Left ventricle myocardium superior (tissue), 1 donor: Measurements from ENCODE around the gene CMIP. TPM values are rescaled to one million over a fixed set of nuclear protein-coding genes. Genes with fewer than 3 reads are reported as not detected.
A peak's percentile ranks its signal among the peaks of the same experiment; 100 is the strongest.

Experiments
- ATAC-seq: fragments of 200-7000 bp; cut with Tn5 transposase; one replicate; pipeline ENCODE4 v1.9.1; 2020; ENCODE audit warnings: mild to moderate bottlenecking, moderate library complexity
- DNase-seq: peaks from one replicate; pipeline ENCODE4 v3.0.0-alpha.2; 2020
- intact Hi-C: fragments of 100-400 bp; cut with micrococcal nuclease; formaldehyde crosslinking; loops from one replicate; pipeline ENCODE4 v1.11.0; 2022
- total RNA-seq: library from RNA; stranded (reverse); fragmentation: NEBNext Ultra II Directional; extraction: Animal tissue kit (Norgen Biotek cat#: 25700); gene quantifications from one replicate; pipeline ENCODE4 v1.2.1, GENCODE V29; 2021
- donor health status: DM: no; HTN: yes; CAD: no; lungs with severe emphysema.

CMIP gene
- total RNA-seq, 1 donor from 2014 or later, result 9.7 TPM

- DNase-seq (no peak), ATAC-seq (no peak)
- intact Hi-C loops, result no loop called here
These were observed 170.2 kb downstream of the CMIP start for GRCh38 chr16:81614654-81615359.

GRCh38 chr16:81615411-81615810 is 170.8 kb downstream of the CMIP start:
- ATAC-seq, result no peak
- no peak for DNase-seq
- intact Hi-C loops, result no loop called here

- DNase-seq (no peak), ATAC-seq (no peak)
- intact Hi-C loops, result no loop called here
These were observed 171.2 kb downstream of the CMIP start for GRCh38 chr16:81615833-81616232.

GRCh38 chr16:81616321-81617020 is 171.9 kb downstream of the CMIP start:
- DNase-seq, result peak; percentile 76
- intact Hi-C loops, result no loop called here

GRCh38 chr16:81617021-81617346 is 172.4 kb downstream of the CMIP start:
- no peak for DNase-seq
- no peak for ATAC-seq
- intact Hi-C loops, result no loop called here

More at GRCh38 chr16:81616321-81617020, 171.9 kb downstream of the CMIP start:
- peak; percentile 66 for ATAC-seq

GRCh38 chr16:81618187-81618586 is 173.6 kb downstream of the CMIP start:
- DNase-seq (no peak), ATAC-seq (no peak)
- intact Hi-C loops, result no loop called here

GRCh38 chr16:81618661-81619060 is 174.1 kb downstream of the CMIP start:
- DNase-seq (no peak), ATAC-seq (no peak)
- intact Hi-C loops, result no loop called here

- no peak for ATAC-seq
- no peak for DNase-seq
- intact Hi-C loops, result loop anchor here (10.0 kb wide), 1 partner anchor 105 kb away; no protein-coding TSS in a partner anchor
These were observed 175.4 kb downstream of the CMIP start for GRCh38 chr16:81620029-81620428.

GRCh38 chr16:81620796-81621195 is 176.2 kb downstream of the CMIP start:
- no peak for ATAC-seq
- DNase-seq, result no peak
- intact Hi-C loops, result loop anchor here (10.0 kb wide), 1 partner anchor 104 kb away; no protein-coding TSS in a partner anchor

- DNase-seq, result no peak
- intact Hi-C loops, result loop anchor here (10.0 kb wide), 1 partner anchor 103 kb away; no protein-coding TSS in a partner anchor
- ATAC-seq, result no peak
These were observed 176.9 kb downstream of the CMIP start for GRCh38 chr16:81621496-81621895.

- peak; percentile 16 for ATAC-seq
- intact Hi-C loops, result loop anchor here (10.0 kb wide), 1 partner anchor 101 kb away; no protein-coding TSS in a partner anchor
These were observed 178.9 kb downstream of the CMIP start for GRCh38 chr16:81623365-81624102.

GRCh38 chr16:81624403-81624759 is 179.8 kb downstream of the CMIP start:
- ATAC-seq (no peak), DNase-seq (no peak)
- intact Hi-C loops, result loop anchor here (10.0 kb wide), 1 partner anchor 100 kb away; no protein-coding TSS in a partner anchor

More at GRCh38 chr16:81623365-81624102, 178.9 kb downstream of the CMIP start:
- DNase-seq, result no peak

GRCh38 chr16:81624760-81625543 is 180.3 kb downstream of the CMIP start:
- ATAC-seq, result no peak
- intact Hi-C loops, result loop anchor here (10.0 kb wide), 1 partner anchor 100 kb away; no protein-coding TSS in a partner anchor
- DNase-seq, result no peak

GRCh38 chr16:81625544-81626153 is 181.0 kb downstream of the CMIP start:
- ATAC-seq (peak; percentile 90), DNase-seq (peak; percentile 71)
- intact Hi-C loops, result loop anchor here (10.0 kb wide), 1 partner anchor 99 kb away; no protein-coding TSS in a partner anchor

GRCh38 chr16:81626181-81626674 is 181.6 kb downstream of the CMIP start:
- intact Hi-C loops, result loop anchor here (10.0 kb wide), 1 partner anchor 99 kb away; no protein-coding TSS in a partner anchor
- no peak for ATAC-seq
- DNase-seq, result no peak

- ATAC-seq (no peak), DNase-seq (no peak)
- intact Hi-C loops, result loop anchor here (10.0 kb wide), 1 partner anchor 98 kb away; no protein-coding TSS in a partner anchor
These were observed 182.4 kb downstream of the CMIP start for GRCh38 chr16:81627024-81627423.

- ATAC-seq, result no peak
- DNase-seq, result no peak
- intact Hi-C loops, result loop anchor here (10.0 kb wide), 1 partner anchor 97 kb away; no protein-coding TSS in a partner anchor
These were observed 183.2 kb downstream of the CMIP start for GRCh38 chr16:81627729-81628244.
